Neural cell (in vitro differentiated cells): ENCODE data around the gene S100G.

Experiments used
- EP300 ChIP-seq: fragments of 450-650 bp; conservative IDR thresholded peaks from 2 replicates; pipeline ENCODE4 v1.6.1; 2014; ENCODE audit warnings: antibody characterized with exemption, mild to moderate bottlenecking, moderate library complexity; ENCODE audit not compliant: poor library complexity, severe bottlenecking
- POLR2AphosphoS5 ChIP-seq: IDR thresholded peaks from 2 replicates; pipeline ENCODE4 v1.6.1; 2012
- TF ChIP-seq, protein P1 (sequence below): fragments of 450-650 bp; IDR thresholded peaks from 2 replicates; pipeline ENCODE4 v1.5.1; 2014; ENCODE audit warnings: antibody characterized with exemption, mild to moderate bottlenecking, moderate library complexity; ENCODE audit not compliant: poor library complexity, severe bottlenecking

- TF ChIP-seq POLR2AphosphoS5 (no peak), EP300 (no peak)
- TF ChIP-seq, protein P1, sequence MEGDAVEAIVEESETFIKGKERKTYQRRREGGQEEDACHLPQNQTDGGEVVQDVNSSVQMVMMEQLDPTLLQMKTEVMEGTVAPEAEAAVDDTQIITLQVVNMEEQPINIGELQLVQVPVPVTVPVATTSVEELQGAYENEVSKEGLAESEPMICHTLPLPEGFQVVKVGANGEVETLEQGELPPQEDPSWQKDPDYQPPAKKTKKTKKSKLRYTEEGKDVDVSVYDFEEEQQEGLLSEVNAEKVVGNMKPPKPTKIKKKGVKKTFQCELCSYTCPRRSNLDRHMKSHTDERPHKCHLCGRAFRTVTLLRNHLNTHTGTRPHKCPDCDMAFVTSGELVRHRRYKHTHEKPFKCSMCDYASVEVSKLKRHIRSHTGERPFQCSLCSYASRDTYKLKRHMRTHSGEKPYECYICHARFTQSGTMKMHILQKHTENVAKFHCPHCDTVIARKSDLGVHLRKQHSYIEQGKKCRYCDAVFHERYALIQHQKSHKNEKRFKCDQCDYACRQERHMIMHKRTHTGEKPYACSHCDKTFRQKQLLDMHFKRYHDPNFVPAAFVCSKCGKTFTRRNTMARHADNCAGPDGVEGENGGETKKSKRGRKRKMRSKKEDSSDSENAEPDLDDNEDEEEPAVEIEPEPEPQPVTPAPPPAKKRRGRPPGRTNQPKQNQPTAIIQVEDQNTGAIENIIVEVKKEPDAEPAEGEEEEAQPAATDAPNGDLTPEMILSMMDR = no peak
Measured at GRCh38 chrX:16702700-16703599, 53.0 kb downstream of the S100G start.
